ENCODE data around the gene FOXO3.
"Not testable (repeated sequence)": the region's sequence is repeated elsewhere in the genome, so short reads cannot be mapped to it uniquely, and the experiment has no call there.

The FOXO3 gene

GRCh38 chr6:108560463-108561308 is at the start of gene FOXO3:
TSS of gene FOXO3 (plus strand) at chr6:108560917. CDS start at chr6:108561209, 292 bp downstream.
- in situ Hi-C loops (cut with MboI; ENCODE audit: low sequenced_read_pairs): no loop called here

GRCh38 chr6:108518714-108519576 is 41.8 kb upstream of the FOXO3 start:
- in situ Hi-C loops (cut with MboI; ENCODE audit: low sequenced_read_pairs): no loop called here

GRCh38 chr6:108521616-108522107 is 39.1 kb upstream of the FOXO3 start:
- in situ Hi-C loops (cut with MboI; ENCODE audit: low sequenced_read_pairs): no loop called here

GRCh38 chr6:108523697-108524096 is 37.0 kb upstream of the FOXO3 start:
- in situ Hi-C loops (cut with MboI; ENCODE audit: low sequenced_read_pairs): no loop called here

GRCh38 chr6:108524528-108525248 is 36.0 kb upstream of the FOXO3 start:
- in situ Hi-C loops (cut with MboI; ENCODE audit: low sequenced_read_pairs): no loop called here

- in situ Hi-C loops (cut with MboI; ENCODE audit: low sequenced_read_pairs): no loop called here
Measured at GRCh38 chr6:108526739-108527174, 34.0 kb upstream of the FOXO3 start.

GRCh38 chr6:108528878-108529277 is 31.8 kb upstream of the FOXO3 start:
- in situ Hi-C loops (cut with MboI; ENCODE audit: low sequenced_read_pairs): no loop called here

- in situ Hi-C loops (cut with MboI; ENCODE audit: low sequenced_read_pairs): no loop called here
Measured at GRCh38 chr6:108531332-108531731, 29.4 kb upstream of the FOXO3 start.

GRCh38 chr6:108535114-108535742 is 25.5 kb upstream of the FOXO3 start:
- in situ Hi-C loops (cut with MboI; ENCODE audit: low sequenced_read_pairs): no loop called here

GRCh38 chr6:108535920-108536535 is 24.7 kb upstream of the FOXO3 start:
- in situ Hi-C loops (cut with MboI; ENCODE audit: low sequenced_read_pairs): not testable (repeated sequence)

- in situ Hi-C loops (cut with MboI; ENCODE audit: low sequenced_read_pairs): no loop called here
Measured at GRCh38 chr6:108541843-108542759, 18.6 kb upstream of the FOXO3 start.

GRCh38 chr6:108543175-108543940 is 17.4 kb upstream of the FOXO3 start:
- in situ Hi-C loops (cut with MboI; ENCODE audit: low sequenced_read_pairs): no loop called here

GRCh38 chr6:108544606-108545005 is 16.1 kb upstream of the FOXO3 start:
- in situ Hi-C loops (cut with MboI; ENCODE audit: low sequenced_read_pairs): no loop called here

GRCh38 chr6:108546079-108547049 is 14.4 kb upstream of the FOXO3 start:
- in situ Hi-C loops (cut with MboI; ENCODE audit: low sequenced_read_pairs): no loop called here

- in situ Hi-C loops (cut with MboI; ENCODE audit: low sequenced_read_pairs): no loop called here
Measured at GRCh38 chr6:108549241-108549640, 11.5 kb upstream of the FOXO3 start.

GRCh38 chr6:108549741-108550140 is 11.0 kb upstream of the FOXO3 start:
- in situ Hi-C loops (cut with MboI; ENCODE audit: low sequenced_read_pairs): no loop called here

- in situ Hi-C loops (cut with MboI; ENCODE audit: low sequenced_read_pairs): no loop called here
Measured at GRCh38 chr6:108550256-108550655, 10.5 kb upstream of the FOXO3 start.

All from hTERT RPE-1 (cell line).